Dedifferentiated amniotic fluid mesenchymal stem cell (primary cell): ENCODE measurements around the gene NECTIN3.

ENCODE experiments used
- DNase-seq: peaks from one replicate; pipeline ENCODE4 v3.0.0-alpha.2; 2016; ENCODE audit errors: extremely low spot score

Gene NECTIN3

GRCh38 chr3:111081008-111081545, 9.5 kb downstream of the NECTIN3 start:
- no peak for DNase-seq

DNA sequence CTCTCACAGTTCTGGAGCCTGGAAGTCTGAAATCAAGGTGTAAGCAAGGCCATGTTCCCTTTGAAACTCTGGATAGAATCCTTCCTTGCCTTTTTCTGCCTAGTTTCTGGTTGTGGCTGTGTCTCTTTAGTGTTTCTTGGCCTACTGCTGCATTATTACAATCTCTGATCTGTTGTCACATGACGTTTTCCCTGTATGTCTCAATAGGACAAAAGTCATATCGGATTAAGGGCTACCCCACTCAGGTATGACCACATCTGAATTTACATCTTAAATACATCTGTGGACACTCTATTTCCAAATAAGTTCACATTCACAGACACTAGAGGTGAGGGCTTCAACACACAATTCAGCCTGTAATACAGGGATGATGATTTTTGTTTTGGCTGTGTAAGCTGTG, 13.3 kb downstream of the NECTIN3 start:
- DNase-seq, result no peak

GRCh38 chr3:111087924-111088469, 16.4 kb downstream of the NECTIN3 start:
- DNase-seq, result no peak

DNA sequence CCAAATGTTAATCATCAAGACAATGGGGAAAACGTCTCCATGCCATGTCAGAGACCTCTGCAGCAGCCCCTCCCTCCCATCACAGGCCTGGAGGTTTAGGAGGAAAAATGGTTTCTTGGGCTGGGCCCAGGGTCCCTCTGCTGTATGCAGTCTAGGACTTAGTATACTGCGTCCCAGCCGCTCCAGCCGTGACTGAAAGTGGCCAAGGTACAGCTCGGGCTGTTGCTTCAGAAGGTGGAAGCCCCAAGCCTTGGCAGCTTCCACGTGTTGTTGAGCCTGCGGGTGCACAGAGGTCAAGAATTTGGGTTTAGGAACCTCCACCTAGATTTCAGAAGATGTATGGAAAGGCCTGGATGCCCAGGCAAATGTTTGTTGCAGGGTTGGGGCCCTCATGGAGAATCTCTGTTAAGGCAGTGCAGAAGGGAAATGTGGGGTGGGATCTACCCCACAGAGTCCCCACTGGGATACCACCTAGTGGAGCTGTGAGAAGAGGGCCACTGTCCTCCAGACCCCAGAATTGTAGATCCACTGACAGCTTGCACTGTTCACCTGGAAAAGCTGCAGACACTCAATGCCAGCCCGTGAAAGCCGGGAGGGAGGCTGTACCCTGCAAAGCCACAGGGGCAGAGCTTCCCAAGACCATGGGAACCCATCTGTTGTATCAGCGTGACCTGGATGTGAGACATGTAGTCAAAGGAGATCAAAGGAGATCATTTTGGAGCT, 25.0 kb downstream of the NECTIN3 start:
- no peak for DNase-seq

- DNase-seq, result no peak
These were observed 32.2 kb downstream of the NECTIN3 start for GRCh38 chr3:111103807-111104206.

DNA sequence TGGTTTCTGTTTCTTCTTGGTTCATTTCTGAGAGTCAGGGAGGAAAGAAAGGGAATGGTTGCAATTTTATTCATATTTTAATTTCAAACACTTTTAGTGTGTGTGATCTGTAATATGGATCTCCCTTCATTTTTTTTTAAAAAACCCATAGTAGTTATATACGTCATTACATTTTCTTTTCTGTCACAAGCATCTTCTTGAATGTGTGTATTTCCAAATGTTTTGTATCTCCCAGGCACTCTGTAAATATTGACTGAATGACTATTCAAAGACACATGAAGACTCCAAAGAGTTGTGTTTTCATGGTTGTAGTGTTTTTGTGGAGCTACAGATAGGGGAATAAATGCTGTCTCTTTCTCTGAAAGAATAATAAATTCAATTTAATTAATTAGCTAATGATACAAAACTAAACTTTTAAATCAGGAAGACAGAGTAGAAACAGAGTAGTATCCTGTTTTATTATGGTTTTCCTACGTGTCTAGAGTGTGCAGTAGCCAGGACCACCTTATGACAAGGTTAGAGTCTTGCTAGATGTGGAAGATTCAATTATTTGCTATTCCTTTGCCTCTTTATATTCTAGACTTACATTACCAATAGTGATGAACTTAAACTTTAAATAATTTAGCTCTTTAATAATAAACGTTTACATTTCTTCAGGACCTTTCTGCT, 35.5 kb downstream of the NECTIN3 start:
- DNase-seq, result no peak

GRCh38 chr3:111107662-111108035, 36.0 kb downstream of the NECTIN3 start:
- DNase-seq, result no peak

GRCh38 chr3:111112913-111113312, 41.3 kb downstream of the NECTIN3 start:
- DNase-seq, result no peak

DNA sequence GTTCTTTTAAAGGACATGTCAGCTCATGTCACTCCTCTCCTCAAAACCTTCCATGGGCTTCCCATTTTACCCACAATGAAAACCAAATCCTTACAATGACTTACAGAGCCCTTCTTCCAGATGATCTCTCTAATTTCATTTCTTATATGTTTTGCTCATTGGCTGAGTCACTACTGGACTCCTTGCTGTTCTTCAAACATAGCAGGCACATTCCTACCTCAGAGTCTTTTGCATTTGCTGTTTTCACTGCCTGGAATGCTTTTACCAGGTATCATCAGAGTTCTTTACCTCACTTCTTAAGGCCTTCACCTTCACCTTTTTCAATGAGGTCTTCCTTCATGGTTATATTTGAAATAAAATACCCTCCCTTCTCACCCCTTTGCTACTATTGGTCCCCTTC, 57.3 kb downstream of the NECTIN3 start:
- DNase-seq, result no peak

DNA sequence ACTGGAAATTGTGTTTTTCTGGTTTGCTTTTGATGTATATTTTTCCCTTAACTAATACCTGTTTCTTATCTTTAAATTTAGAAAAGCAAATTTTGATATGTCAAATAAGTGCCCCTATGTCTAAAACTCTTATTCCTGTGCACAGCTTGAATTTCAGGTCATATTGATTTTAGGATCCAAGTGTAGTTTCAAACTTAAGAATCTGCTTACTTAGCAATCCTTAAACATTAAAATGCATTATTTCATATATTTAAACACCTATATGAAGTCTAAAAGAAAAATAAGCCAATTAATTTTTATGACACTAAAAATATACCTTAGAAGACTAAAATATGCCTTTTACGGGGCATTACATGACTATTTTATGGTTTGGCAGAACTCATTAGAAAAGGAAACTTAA, 59.2 kb downstream of the NECTIN3 start:
- no peak for DNase-seq

- DNase-seq, result no peak
These were observed 62.7 kb downstream of the NECTIN3 start for GRCh38 chr3:111134302-111134701.

GRCh38 chr3:111151438-111151837, 79.8 kb downstream of the NECTIN3 start:
- no peak for DNase-seq

GRCh38 chr3:111152496-111152895, 80.9 kb downstream of the NECTIN3 start:
- DNase-seq, result peak; percentile 48

GRCh38 chr3:111156517-111156916, 84.9 kb downstream of the NECTIN3 start:
- DNase-seq, result no peak

GRCh38 chr3:111159391-111159790, 87.8 kb downstream of the NECTIN3 start:
- no peak for DNase-seq

DNA sequence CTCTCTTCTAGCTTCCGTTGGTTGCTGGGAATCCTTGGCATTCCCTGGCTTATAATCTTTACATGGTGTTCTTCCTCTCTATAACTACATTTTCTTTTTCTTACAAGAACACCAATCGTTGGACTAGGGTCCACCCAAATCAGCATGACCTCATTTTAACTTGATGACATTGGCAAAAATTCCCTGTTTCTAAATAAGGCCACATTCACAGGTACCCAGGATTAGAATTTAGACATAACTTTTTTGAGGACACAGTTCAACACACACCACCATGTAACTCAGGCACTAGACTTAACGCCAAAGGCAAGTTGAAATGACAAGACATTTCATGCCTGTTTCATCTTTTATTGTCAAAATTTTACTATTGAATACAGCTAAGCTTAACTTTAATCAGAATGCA, 93.0 kb downstream of the NECTIN3 start:
- DNase-seq, result no peak

DNA sequence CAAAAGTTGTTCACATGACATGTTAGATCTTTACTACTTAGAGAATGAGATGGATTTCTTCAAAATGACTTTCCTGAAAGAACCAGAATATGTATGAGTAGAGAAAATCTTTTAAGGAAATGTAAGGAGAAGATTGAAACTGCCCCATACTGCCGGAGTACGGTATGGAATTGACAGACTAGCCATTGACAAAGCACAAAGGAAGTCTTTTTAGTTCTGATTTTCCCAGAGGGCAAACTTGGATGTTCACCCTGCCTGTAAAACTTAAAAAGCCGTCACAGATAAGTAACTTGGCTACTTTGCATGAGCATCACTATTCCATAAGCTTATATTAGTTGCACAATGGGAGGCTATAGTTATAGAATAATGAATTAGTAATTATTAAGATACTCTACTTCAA, 93.8 kb downstream of the NECTIN3 start:
- no peak for DNase-seq

GRCh38 chr3:111173328-111173900, 101.8 kb downstream of the NECTIN3 start:
- no peak for DNase-seq

DNA sequence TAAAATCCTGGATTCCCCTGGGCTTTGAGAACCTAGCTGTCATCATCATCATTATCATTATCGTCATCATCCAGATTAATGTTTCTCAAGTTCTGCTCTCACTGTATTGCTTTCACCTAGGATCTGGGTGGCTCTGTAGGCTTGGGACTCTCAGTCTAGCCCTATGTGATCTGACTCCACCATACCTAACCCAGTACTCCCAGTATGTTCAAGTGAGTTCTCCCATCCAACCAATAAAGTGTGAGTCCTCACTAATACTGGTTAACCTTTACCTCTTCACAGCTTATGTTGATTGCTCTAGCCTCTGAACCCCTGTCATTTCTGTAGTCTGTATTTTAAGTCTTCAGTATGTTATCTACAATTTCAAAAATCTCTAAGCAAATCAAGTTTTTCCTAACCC, 102.3 kb downstream of the NECTIN3 start:
- DNase-seq, result no peak

GRCh38 chr3:111190518-111190917, 118.9 kb downstream of the NECTIN3 start:
- no peak for DNase-seq

DNA sequence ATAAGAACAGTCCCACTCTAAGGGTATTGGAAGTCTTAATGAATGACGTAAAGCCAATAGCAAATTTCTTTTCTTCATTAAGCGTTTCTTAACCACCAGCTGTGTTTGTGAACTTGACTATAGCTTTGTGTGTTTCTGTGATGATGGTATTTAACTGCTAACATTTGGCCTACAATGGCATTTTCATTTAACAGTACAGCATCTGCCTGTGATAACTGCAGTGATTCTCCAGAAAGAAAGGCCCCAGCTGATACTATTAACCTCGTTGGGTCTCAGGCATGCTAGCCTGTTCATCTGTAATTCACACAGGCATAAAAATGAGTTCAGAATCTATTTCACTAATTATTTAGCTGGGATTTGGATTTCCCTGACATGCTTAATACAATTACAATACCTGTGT, 121.9 kb downstream of the NECTIN3 start:
- DNase-seq, result no peak

GRCh38 chr3:111194048-111194447, 122.4 kb downstream of the NECTIN3 start:
- DNase-seq, result no peak

GRCh38 chr3:111197485-111197884, 125.9 kb downstream of the NECTIN3 start:
- no peak for DNase-seq
